Vagina (tissue), 2 donors: ENCODE data around the gene ADAMTS14.

Experiments used
- POLR2A ChIP-seq, 2 donors: fragments of 450-650 bp; IDR thresholded peaks; one replicate each; pipeline ENCODE4 v1.6.1; 2017; ENCODE audit warnings: antibody characterized with exemption in 2 of 2, mild to moderate bottlenecking in 2 of 2, moderate library complexity in 2 of 2
- POLR2AphosphoS5 ChIP-seq, 2 donors: sonication (generic); formaldehyde crosslinking; IDR thresholded peaks; one replicate each; pipeline ENCODE4 v1.9.0; 2017; ENCODE audit warnings: antibody characterized with exemption in 2 of 2, mild to moderate bottlenecking in 2 of 2, low read depth in 1 of 2; ENCODE audit not compliant: insufficient read depth in 1 of 2
- TF ChIP-seq, protein P1 (sequence below), 3 experiments: fragments of 450-650 bp in 2 of 3; fragments of 200-600 bp in 1 of 3; sonication (generic) in 1 of 3; IDR thresholded peaks; one replicate each; pipeline ENCODE4 v1.5.1; 2017 to 2019; ENCODE audit warnings: antibody characterized with exemption in 3 of 3, mild to moderate bottlenecking in 2 of 3, moderate library complexity in 2 of 3

DNA sequence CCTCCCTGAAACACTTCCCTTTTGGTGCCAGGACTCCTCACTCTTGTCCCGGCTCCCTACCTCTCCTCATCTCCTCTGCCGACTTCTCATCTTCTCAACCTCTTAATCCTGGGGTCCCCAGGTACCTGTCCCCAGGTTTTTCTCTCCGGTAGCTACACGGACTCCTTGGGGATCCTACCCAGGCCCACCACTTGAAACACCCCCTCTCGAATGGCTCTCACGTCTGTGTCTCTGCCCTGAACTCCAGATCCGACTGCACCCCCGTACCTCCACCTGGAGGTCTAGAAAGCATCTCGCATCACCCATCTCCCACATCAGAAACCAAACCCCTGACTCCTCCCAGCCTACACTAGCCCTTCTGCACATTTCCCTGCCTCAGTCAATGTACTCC, 108.1 kb downstream of the ADAMTS14 start:
- TF ChIP-seq, protein P1, sequence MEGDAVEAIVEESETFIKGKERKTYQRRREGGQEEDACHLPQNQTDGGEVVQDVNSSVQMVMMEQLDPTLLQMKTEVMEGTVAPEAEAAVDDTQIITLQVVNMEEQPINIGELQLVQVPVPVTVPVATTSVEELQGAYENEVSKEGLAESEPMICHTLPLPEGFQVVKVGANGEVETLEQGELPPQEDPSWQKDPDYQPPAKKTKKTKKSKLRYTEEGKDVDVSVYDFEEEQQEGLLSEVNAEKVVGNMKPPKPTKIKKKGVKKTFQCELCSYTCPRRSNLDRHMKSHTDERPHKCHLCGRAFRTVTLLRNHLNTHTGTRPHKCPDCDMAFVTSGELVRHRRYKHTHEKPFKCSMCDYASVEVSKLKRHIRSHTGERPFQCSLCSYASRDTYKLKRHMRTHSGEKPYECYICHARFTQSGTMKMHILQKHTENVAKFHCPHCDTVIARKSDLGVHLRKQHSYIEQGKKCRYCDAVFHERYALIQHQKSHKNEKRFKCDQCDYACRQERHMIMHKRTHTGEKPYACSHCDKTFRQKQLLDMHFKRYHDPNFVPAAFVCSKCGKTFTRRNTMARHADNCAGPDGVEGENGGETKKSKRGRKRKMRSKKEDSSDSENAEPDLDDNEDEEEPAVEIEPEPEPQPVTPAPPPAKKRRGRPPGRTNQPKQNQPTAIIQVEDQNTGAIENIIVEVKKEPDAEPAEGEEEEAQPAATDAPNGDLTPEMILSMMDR (IDR thresholded peaks at IDR 0.05): no peak
- no peak for TF ChIP-seq POLR2A (IDR thresholded peaks at IDR 0.05)
- no peak for TF ChIP-seq POLR2AphosphoS5 (IDR thresholded peaks at IDR 0.05; ENCODE audit: insufficient read depth in 1 of 2, low read depth in 1 of 2)
